Cerebellar cortex (tissue), 1 donor: ENCODE measurements around the gene ZIC1.
A peak's percentile ranks its signal among the peaks of the same experiment; 100 is the strongest.

Source experiments
- DNase-seq: peaks from one replicate; pipeline ENCODE4 v3.0.0-alpha.2; 2015; ENCODE audit warnings: low spot score

The ZIC1 gene

GRCh38 chr3:147409143-147410115 lies at the start of gene ZIC1:
Gene ZIC1 (plus strand): TSS chr3:147409365. CDS start chr3:147410113, 748 bp downstream.
- DNase-seq = peak; percentile 95

GRCh38 chr3:147360051-147360439 lies 49.1 kb upstream of the ZIC1 start:
- peak; percentile 14 for DNase-seq

GRCh38 chr3:147360646-147361453 lies 48.3 kb upstream of the ZIC1 start:
- peak; percentile 80 for DNase-seq

- DNase-seq = peak; percentile 47
These were observed 47.4 kb upstream of the ZIC1 start for GRCh38 chr3:147361454-147362420.

GRCh38 chr3:147364771-147365170 lies 44.4 kb upstream of the ZIC1 start:
- no peak for DNase-seq

- DNase-seq = peak; percentile 73
These were observed 43.7 kb upstream of the ZIC1 start for GRCh38 chr3:147365196-147366115.

GRCh38 chr3:147367676-147368075 lies 41.5 kb upstream of the ZIC1 start:
- DNase-seq = peak; percentile 66

GRCh38 chr3:147368151-147368550 lies 41.0 kb upstream of the ZIC1 start:
- DNase-seq = no peak

- peak; percentile 72 for DNase-seq
These were observed 40.5 kb upstream of the ZIC1 start for GRCh38 chr3:147368561-147369221.

GRCh38 chr3:147369231-147369630 lies 39.9 kb upstream of the ZIC1 start:
- peak; percentile 70 for DNase-seq

- DNase-seq = peak; percentile 76
These were observed 39.5 kb upstream of the ZIC1 start for GRCh38 chr3:147369661-147370123.

GRCh38 chr3:147370349-147370748 lies 38.8 kb upstream of the ZIC1 start:
- DNase-seq = peak; percentile 48

GRCh38 chr3:147371140-147371539 lies 38.0 kb upstream of the ZIC1 start:
- DNase-seq = no peak

GRCh38 chr3:147371771-147372340 lies 37.3 kb upstream of the ZIC1 start:
- DNase-seq = peak; percentile 70

GRCh38 chr3:147372525-147373027 lies 36.6 kb upstream of the ZIC1 start:
- no peak for DNase-seq

GRCh38 chr3:147373301-147373700 lies 35.9 kb upstream of the ZIC1 start:
- DNase-seq = no peak

- DNase-seq = peak; percentile 17
These were observed 31.5 kb upstream of the ZIC1 start for GRCh38 chr3:147377412-147378367.

GRCh38 chr3:147379651-147380050 lies 29.5 kb upstream of the ZIC1 start:
- DNase-seq = no peak
